Endothelial cell of umbilical vein (primary cell): ENCODE data around the gene FMO5. TPM values are rescaled to one million over a fixed set of nuclear protein-coding genes. Genes with fewer than 3 reads are reported as not detected.

Source experiments
- BruUV-seq: library from RNA; stranded (reverse); fragments of 400-500 nt; replicated peaks from 2 replicates; lab custom pipeline; 2021; lab: Mats Ljungman, UMichigan
- CTCF ChIA-PET: fragments of 300-600, 350-600 bp; sonication (Branson Sonifier 250); formaldehyde crosslinking; loops from one replicate; lab custom pipeline; 2021; ENCODE audit warnings: antibody characterized with exemption, inconsistent platforms; lab: Charles Lee
- POLR2A ChIA-PET: fragments of 300-600, 350-600 bp; sonication (Branson Sonifier 250); formaldehyde crosslinking; loops from one replicate; lab custom pipeline; 2021; ENCODE audit warnings: antibody characterized with exemption, inconsistent platforms; lab: Charles Lee
- DNase-seq: peaks from one replicate; pipeline ENCODE4 v3.0.0-alpha.2; 2011; ENCODE audit warnings: low read depth, low spot score
- FAIRE-seq: peaks from 2 replicates; lab custom pipeline; 2011; peaks lifted over from hg19 to GRCh38; lab: Jason Lieb, UNC
- H2AFZ ChIP-seq: 2 replicates; pipeline ENCODE4 v1.6.0; 2012; ENCODE audit warnings: low read depth, low read length, control low read depth, inconsistent platforms
- H3K27ac ChIP-seq: 2 replicates; pipeline ENCODE4 v1.5.1; 2011; ENCODE audit warnings: low read depth, mild to moderate bottlenecking, control low read depth, low read length, moderate library complexity; ENCODE audit not compliant: insufficient read depth
- H3K27me3 ChIP-seq, 2 experiments: 2 replicates each; pipeline versions ENCODE4 v1.6.0 to v1.6.1; 2011; ENCODE audit warnings: low read length in 2 of 2, mixed read lengths in 1 of 2; ENCODE audit not compliant: control insufficient read depth in 2 of 2, insufficient read depth in 2 of 2
- H3K36me3 ChIP-seq, 2 experiments: 2 replicates in 1 of 2; 3 replicates in 1 of 2; pipeline ENCODE4 v1.5.1; 2011; ENCODE audit warnings: low read length in 2 of 2, mild to moderate bottlenecking in 1 of 2, moderate library complexity in 1 of 2; ENCODE audit not compliant: control insufficient read depth in 2 of 2, insufficient read depth in 2 of 2; ENCODE audit errors: extremely low read depth in 1 of 2
- H3K4me1 ChIP-seq: 3 replicates; pipeline ENCODE4 v1.5.1; 2011; ENCODE audit warnings: mild to moderate bottlenecking, low read length; ENCODE audit not compliant: control insufficient read depth, insufficient read depth; ENCODE audit errors: extremely low read depth
- H3K4me2 ChIP-seq: 2 replicates; pipeline ENCODE4 v1.6.1; 2011; ENCODE audit warnings: low read length, control low read depth, mixed read lengths; ENCODE audit not compliant: insufficient read depth
- H3K4me3 ChIP-seq, 3 experiments: fragments of 200-600 bp in 1 of 3; sonication (generic), shearing (Covaris generic) in 1 of 3; replicated peaks in 1 of 3; 2 replicates each; pipeline ENCODE4 v1.5.1; 2011 to 2016; ENCODE audit warnings: control low read depth in 3 of 3, low read length in 3 of 3, mild to moderate bottlenecking in 2 of 3, inconsistent platforms in 1 of 3, low read depth in 1 of 3, moderate library complexity in 1 of 3; ENCODE audit not compliant: insufficient read depth in 1 of 3
- H3K79me2 ChIP-seq: 2 replicates; pipeline ENCODE4 v1.6.0; 2012; ENCODE audit warnings: low read length, inconsistent platforms; ENCODE audit not compliant: control insufficient read depth, insufficient read depth
- H3K9ac ChIP-seq: replicated peaks from 2 replicates; pipeline ENCODE3; 2011; ENCODE audit warnings: low read length, control low read depth; ENCODE audit not compliant: insufficient read depth; ENCODE audit errors: extremely low read depth
- H3K9me1 ChIP-seq: replicated peaks from 3 replicates; pipeline ENCODE4 v1.6.0; 2011; ENCODE audit warnings: mild to moderate bottlenecking, low read length; ENCODE audit not compliant: control insufficient read depth, insufficient read depth; ENCODE audit errors: extremely low read depth
- H3K9me3 ChIP-seq: replicated peaks from 2 replicates; pipeline ENCODE4 v1.5.1; 2012; ENCODE audit warnings: low read length, inconsistent platforms; ENCODE audit not compliant: control insufficient read depth, insufficient read depth
- H4K20me1 ChIP-seq: replicated peaks from 2 replicates; pipeline ENCODE3; 2011; ENCODE audit warnings: mild to moderate bottlenecking, low read length; ENCODE audit not compliant: control insufficient read depth, insufficient read depth; ENCODE audit errors: extremely low read depth
- CTCF ChIP-seq, 2 donors: IDR thresholded peaks; 1 replicate in 1 of 2; 2 replicates in 1 of 2; pipeline ENCODE4 v1.5.1; 2011; ENCODE audit warnings: low read length in 2 of 2, mild to moderate bottlenecking in 2 of 2, moderate library complexity in 2 of 2, control low read depth in 1 of 2, inconsistent platforms in 1 of 2, low read depth in 1 of 2; ENCODE audit not compliant: insufficient read depth in 1 of 2; ENCODE audit errors: extremely low read depth in 1 of 2
- EZH2 ChIP-seq: IDR thresholded peaks from 2 replicates; pipeline ENCODE4 v1.6.1; 2012; ENCODE audit warnings: borderline replicate concordance, low read depth, mild to moderate bottlenecking, moderate library complexity, low read length, inconsistent platforms; ENCODE audit not compliant: severe bottlenecking
- FOS ChIP-seq: IDR thresholded peaks from 2 replicates; pipeline ENCODE4 v1.6.1; 2011; ENCODE audit warnings: mild to moderate bottlenecking, low read length, moderate library complexity, borderline replicate concordance; ENCODE audit not compliant: insufficient read depth
- GATA2 ChIP-seq: IDR thresholded peaks from 2 replicates; pipeline ENCODE4 v1.7.0; 2011; ENCODE audit warnings: low read depth, mild to moderate bottlenecking, moderate library complexity, mixed read lengths, low read length; ENCODE audit not compliant: insufficient read length, insufficient read depth
- JUN ChIP-seq: IDR thresholded peaks from 2 replicates; pipeline ENCODE4 v1.6.1; 2011; ENCODE audit warnings: borderline replicate concordance, low read depth; ENCODE audit not compliant: insufficient read length, insufficient read depth
- MAX ChIP-seq: IDR thresholded peaks from 2 replicates; pipeline ENCODE4 v1.6.1; 2011; ENCODE audit not compliant: insufficient read depth, insufficient read length
- MYC ChIP-seq: IDR thresholded peaks from one replicate; pipeline ENCODE4 v1.6.1; 2011; ENCODE audit warnings: mild to moderate bottlenecking, low read depth, low read length
- POLR2A ChIP-seq: IDR thresholded peaks from 2 replicates; pipeline ENCODE4 v1.6.1; 2012; ENCODE audit warnings: low read depth, mild to moderate bottlenecking, control low read depth, low read length
- POLR2AphosphoS5 ChIP-seq: IDR thresholded peaks from 2 replicates; pipeline ENCODE4 v1.6.1; 2012; ENCODE audit warnings: low read depth, mild to moderate bottlenecking, control low read depth, low read length, moderate library complexity; ENCODE audit not compliant: insufficient read depth
- dilution Hi-C: fragments of 300-500 bp; cut with MboI; formaldehyde crosslinking; loops from one replicate; pipeline ENCODE4 v1.15.0; 2019; ENCODE audit warnings: low sequenced_read_pairs; ENCODE audit not compliant: extremely low pct_ligation_motif_present
- intact Hi-C: fragments of 100-400 bp; cut with micrococcal nuclease; formaldehyde crosslinking; loops from one replicate; pipeline ENCODE4 v1.10.0; 2022
- polyA plus RNA-seq, 4 experiments: library from polyadenylated mRNA; depleted of rRNA in 3 of 4; stranded (reverse) in 3 of 4; unstranded in 1 of 4; fragments of >200 nt; gene quantifications; 2 replicates each; pipeline versions ENCODE4 v1.2.1 to v1.2.3, GENCODE V29; 2011 to 2012; ENCODE audit warnings: missing spikeins in 1 of 4
- total RNA-seq: library from RNA; stranded (reverse); gene quantifications from 2 replicates; pipeline ENCODE4 v1.2.3, GENCODE V29; 2021

Gene FMO5
- total and polyA plus RNA-seq, 2 donors (not counting 3 experiments of a cell fraction or from before 2014, with no cell fraction given), result 0.48 to 0.60 TPM

GRCh38 chr1:147142886-147143285 lies 82.3 kb downstream of the FMO5 start:
- Histone ChIP-seq H3K36me3 (no peaks in the 10 kb centered on the region), H3K9ac (no peak overlapping the region), H4K20me1 (no peaks in the 10 kb centered on the region), H3K27ac (no peak overlapping the region), H3K9me1 (no peaks in the 10 kb centered on the region), H2AFZ (no peak overlapping the region), H3K4me2 (no peak overlapping the region), H3K79me2 (no peaks in the 10 kb centered on the region), H3K9me3 (no peaks in the 10 kb centered on the region), H3K27me3 (peaks cover 0 to 3% of the 10 kb centered on the region in 2 experiments), H3K4me3 (no peak overlapping the region), H3K4me1 (no peaks in the 10 kb centered on the region)
- ChIA-PET POLR2A (no interaction called here), CTCF (interaction anchor here (1.1 kb wide), 1 partner anchor 99 kb away, joined by 4 read pairs; the partner anchor contains the start of gene CHD1L)
- BruUV-seq, result no TSS peak
- no peak for TF ChIP-seq MAX
- no peak for TF ChIP-seq GATA2
- TF ChIP-seq POLR2A, result no peak
- TF ChIP-seq EZH2, result no peak
- TF ChIP-seq MYC, result no peak
- no peak for TF ChIP-seq FOS
- no peak for TF ChIP-seq CTCF (IDR thresholded peaks at IDR 0.05; ENCODE audit: extremely low read depth in 1 of 2, insufficient read depth in 1 of 2, low read depth in 1 of 2, low read length in 2 of 2)
- no peak for TF ChIP-seq JUN
- no peak for TF ChIP-seq POLR2AphosphoS5
- no peak for FAIRE-seq
- DNase-seq, result no peak
- intact Hi-C loops, result no loop called here
- dilution Hi-C loops, result no loop called here

Other genes starting within 250 kb of the FMO5 start
- gene PRKAB2, start 52.9 kb downstream of the FMO5 start, total RNA-seq, result 6.2 and 8.1 TPM in 2 replicates
- 7.4 and 7.7 TPM in 2 replicates for gene PRKAB2, start 52.9 kb downstream of the FMO5 start, polyA plus RNA-seq
- gene CHD1L, start 17.3 kb upstream of the FMO5 start, total RNA-seq, result 33.8 and 38.3 TPM in 2 replicates
- 11.0 and 12.3 TPM in 2 replicates for gene CHD1L, start 17.3 kb upstream of the FMO5 start, polyA plus RNA-seq